Stimulated activated CD8-positive, alpha-beta memory T cell treated with anti-CD3 and anti-CD28 coated beads, Interleukin-7, amount 100 ng/mL, for 1 hour (primary cell): ENCODE data around the gene LIAS.
"Not testable (repeated sequence)": the region's sequence is repeated elsewhere in the genome, so short reads cannot be mapped to it uniquely, and the experiment has no call there.

ENCODE experiments used
- DNase-seq, 2 donors: peaks; one replicate each; pipeline ENCODE4 v3.0.0-alpha.2; 2020; ENCODE audit warnings: low read depth in 2 of 2

Gene LIAS

GRCh38 chr4:39497909-39498726 is 39.3 kb downstream of the LIAS start:
- no peak for DNase-seq

GRCh38 chr4:39498727-39499020 is 39.8 kb downstream of the LIAS start:
- no peak for DNase-seq

- no peak for DNase-seq
These were observed 43.3 kb downstream of the LIAS start for GRCh38 chr4:39502019-39502663.

GRCh38 chr4:39502664-39503035 is 43.8 kb downstream of the LIAS start:
- DNase-seq: not testable (repeated sequence)

- DNase-seq: no peak
These were observed 45.7 kb downstream of the LIAS start for GRCh38 chr4:39504538-39504937.

- no peak for DNase-seq
These were observed 46.7 kb downstream of the LIAS start for GRCh38 chr4:39505581-39505980.

GRCh38 chr4:39510348-39510929 is 51.6 kb downstream of the LIAS start:
- no peak for DNase-seq

- DNase-seq: not testable (repeated sequence)
These were observed 55.4 kb downstream of the LIAS start for GRCh38 chr4:39514266-39514665.

- DNase-seq: no peak
These were observed 56.1 kb downstream of the LIAS start for GRCh38 chr4:39514888-39515401.

GRCh38 chr4:39515669-39516401 is 57.0 kb downstream of the LIAS start:
- not testable (repeated sequence) for DNase-seq

- DNase-seq: no peak
These were observed 57.6 kb downstream of the LIAS start for GRCh38 chr4:39516407-39516966.

GRCh38 chr4:39518484-39518883 is 59.6 kb downstream of the LIAS start:
- no peak for DNase-seq

- DNase-seq: no peak
These were observed 62.5 kb downstream of the LIAS start for GRCh38 chr4:39521253-39521919.

GRCh38 chr4:39522068-39522467 is 63.2 kb downstream of the LIAS start:
- no peak for DNase-seq

- no peak for DNase-seq
These were observed 65.5 kb downstream of the LIAS start for GRCh38 chr4:39524161-39524957.

GRCh38 chr4:39525822-39526690 is 67.2 kb downstream of the LIAS start:
- DNase-seq: no peak

GRCh38 chr4:39526765-39527295 is 68.0 kb downstream of the LIAS start:
- no peak for DNase-seq

GRCh38 chr4:39527296-39528060 is 68.6 kb downstream of the LIAS start, which contains the start of gene UGDH:
UGDH (minus strand) TSS chr4:39527439; CDS start chr4:39521512, 5,927 bp downstream.
- DNase-seq: peak; percentile 77 to 79
